Activated B cell treated with CpG ODN at 0.5 μM for 24 hours (primary cell): ENCODE results near the gene PSMC1. TPM values are rescaled to one million over a fixed set of nuclear protein-coding genes. Genes with fewer than 3 reads are reported as not detected.

ENCODE experiments used
- total RNA-seq: library from RNA; stranded (reverse); gene quantifications from 2 replicates; pipeline ENCODE4 v1.2.3, GENCODE V29; 2022

The PSMC1 gene
- total RNA-seq, 1 donor from 2014 or later: 101 TPM

Other genes starting within 250 kb of the PSMC1 start
- gene KCNK13, start 194.6 kb upstream of the PSMC1 start, total RNA-seq: not detected in 2 replicates
- 35.3 and 37.1 TPM in 2 replicates for gene NRDE2, start 75.4 kb downstream of the PSMC1 start, total RNA-seq
- gene CALM1, start 140.5 kb downstream of the PSMC1 start, total RNA-seq: 307 and 314 TPM in 2 replicates